ENCODE data around the gene KIRREL2.
"Not testable (repeated sequence)": the region's sequence is repeated elsewhere in the genome, so short reads cannot be mapped to it uniquely, and the experiment has no call there.

KIRREL2 gene

DNA sequence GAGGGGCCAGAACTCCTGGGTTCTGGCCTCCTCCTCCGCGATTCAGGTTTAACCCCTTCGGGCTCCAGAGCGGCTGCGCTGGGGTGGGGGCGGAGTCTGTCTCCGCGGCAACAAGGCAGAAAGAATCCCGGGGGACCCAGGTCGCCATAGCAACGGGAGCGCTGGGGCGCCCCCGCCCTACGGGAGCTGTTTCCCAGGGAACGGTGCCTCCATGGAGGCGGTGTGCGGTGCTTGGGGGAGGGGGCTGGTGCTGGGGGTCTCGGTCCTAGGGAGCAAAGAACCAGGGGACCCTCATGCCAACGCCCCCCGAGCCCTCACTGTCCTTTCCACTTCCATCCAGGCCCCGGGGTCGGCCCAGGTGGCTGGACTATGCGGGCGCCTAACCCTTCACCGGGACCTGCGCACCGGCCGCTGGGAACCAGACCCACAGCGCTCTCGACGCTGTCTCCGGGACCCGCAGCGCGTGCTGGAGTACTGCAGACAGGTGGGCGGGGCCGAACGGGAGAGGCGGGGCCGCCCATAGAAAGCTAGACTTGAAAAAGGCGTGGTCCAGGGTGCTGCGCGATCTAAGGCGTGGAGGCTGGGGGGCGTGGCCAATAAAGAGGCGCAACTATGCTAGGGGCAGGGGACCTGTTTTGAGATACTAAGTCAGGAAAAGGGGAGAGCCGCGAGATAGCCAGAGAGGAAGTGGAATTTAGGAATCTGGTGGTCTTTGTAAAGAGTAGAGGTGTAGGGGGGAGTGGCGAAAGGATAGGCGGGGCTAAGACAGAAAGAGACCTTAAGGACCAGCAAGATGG, 12.8 kb downstream of the KIRREL2 start:
- DNase-seq (ENCODE audit: low spot score) = peak; percentile 70

DNA sequence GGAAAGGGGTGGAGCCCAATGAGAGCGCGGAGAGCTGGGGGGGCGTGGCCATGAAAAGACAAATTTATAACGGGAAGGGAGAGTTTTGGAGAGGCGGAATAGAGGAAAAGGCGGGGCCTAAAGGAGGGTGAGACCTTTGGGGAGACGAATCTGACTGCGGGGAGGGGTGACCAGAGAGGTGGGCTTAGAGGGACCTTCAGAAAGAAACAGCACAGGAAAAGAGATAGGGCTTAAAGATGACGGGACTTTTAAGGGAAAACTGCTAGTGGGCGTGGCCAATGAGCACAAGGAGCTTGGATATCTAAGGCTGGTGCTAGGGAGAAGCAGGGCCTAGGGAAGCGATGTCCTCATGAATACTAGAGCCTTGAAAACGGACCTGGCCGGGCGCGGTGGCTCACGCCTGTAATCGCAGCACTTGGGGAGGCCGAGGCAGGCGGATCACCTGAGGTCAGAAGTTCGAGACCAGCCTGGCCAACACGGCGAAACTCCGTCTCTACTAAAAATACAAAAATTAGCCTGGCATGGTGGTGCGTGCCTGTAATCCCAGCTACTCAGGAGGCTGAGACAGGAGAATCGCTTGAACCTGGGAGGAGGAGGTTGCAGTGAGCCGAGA, 13.5 kb downstream of the KIRREL2 start:
- not testable (repeated sequence) for DNase-seq (ENCODE audit: low spot score)

GRCh38 chr19:35870798-35871197, 14.1 kb downstream of the KIRREL2 start:
- no peak for DNase-seq (ENCODE audit: low spot score)

GRCh38 chr19:35871611-35872010, 14.9 kb downstream of the KIRREL2 start:
- no peak for DNase-seq (ENCODE audit: low spot score)

DNA sequence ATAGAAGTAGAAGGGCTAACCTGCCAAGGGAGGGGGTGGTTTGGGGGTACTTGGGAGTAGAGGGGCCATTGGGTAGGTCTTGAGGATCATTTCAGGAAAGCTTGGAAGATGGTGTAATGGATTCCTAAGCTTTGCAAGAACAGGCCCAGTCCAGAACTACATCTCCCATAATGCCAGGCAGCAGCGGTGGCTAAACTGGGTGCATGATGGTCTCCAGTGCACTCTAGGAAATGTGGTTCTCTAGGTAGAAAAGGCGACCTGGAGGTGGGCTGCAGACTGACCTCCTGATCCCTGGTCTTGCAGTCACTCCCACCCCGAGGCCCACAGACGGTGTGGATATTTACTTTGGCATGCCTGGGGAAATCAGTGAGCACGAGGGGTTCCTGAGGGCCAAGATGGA, 15.5 kb downstream of the KIRREL2 start:
- no peak for DNase-seq (ENCODE audit: low spot score)

- no peak for DNase-seq (ENCODE audit: low spot score)
These were observed 17.8 kb downstream of the KIRREL2 start for GRCh38 chr19:35874392-35874930.

DNA sequence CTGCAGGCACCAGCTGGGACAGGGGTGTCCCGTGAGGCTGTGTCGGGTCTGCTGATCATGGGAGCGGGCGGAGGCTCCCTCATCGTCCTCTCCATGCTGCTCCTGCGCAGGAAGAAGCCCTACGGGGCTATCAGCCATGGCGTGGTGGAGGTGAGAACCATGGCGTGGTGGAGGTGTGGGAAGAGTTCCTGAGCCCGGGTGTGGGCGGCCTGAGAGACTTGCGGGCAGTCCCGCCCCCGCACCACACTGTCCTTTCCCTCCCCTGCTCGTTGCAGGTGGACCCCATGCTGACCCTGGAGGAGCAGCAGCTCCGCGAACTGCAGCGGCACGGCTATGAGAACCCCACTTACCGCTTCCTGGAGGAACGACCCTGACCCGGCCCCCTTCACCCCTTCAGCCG, 22.4 kb downstream of the KIRREL2 start:
- no peak for DNase-seq (ENCODE audit: low spot score)

DNA sequence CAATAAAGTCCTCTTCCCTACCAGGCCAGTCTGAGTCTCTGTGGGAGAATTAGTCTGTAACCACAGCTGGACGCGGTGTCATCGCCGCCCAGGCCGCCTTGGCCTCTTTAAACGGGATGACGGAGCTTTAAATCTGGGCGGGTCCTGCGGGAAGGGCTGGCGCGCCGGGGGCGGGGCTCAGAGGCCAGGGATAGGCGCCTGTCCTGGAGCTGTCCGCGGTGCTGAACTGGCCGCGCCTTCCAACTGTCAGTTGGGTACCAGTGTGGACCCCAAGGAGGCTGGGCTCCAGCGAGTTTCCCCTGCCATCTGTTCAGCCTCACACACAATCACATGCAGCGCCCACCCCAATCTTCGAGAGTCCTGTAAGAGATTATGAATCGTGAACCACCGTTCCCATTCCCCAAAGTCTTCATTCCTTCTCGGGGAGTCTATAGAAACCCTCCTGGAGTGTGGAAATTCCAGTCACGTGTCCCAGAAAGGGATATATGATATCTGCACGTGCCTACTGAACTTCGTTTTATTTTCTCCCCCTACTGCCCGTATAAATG, 23.1 kb downstream of the KIRREL2 start:
- DNase-seq (ENCODE audit: low spot score) = peak; percentile 47

GRCh38 chr19:35882114-35882832, 25.6 kb downstream of the KIRREL2 start:
- DNase-seq (ENCODE audit: low spot score) = peak; percentile 65

DNA sequence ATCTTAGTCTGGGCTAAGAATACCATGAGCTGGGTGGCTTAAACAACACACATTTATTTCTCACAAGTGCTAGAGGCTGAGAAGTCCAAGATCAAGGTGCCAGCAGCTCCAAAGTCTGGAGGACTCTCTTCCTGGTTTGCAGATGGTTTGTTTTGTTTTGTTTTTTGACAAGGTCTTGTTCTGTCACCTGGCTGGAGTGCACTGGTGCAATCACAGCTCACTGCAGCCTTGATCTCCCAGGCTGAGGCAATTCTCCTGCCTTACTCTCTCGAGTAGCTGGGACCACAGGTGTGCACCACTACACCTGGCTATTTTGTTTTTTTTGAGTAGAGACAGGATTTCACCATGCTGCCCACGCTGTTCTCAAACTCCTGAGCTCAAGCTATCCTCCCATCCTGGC, 27.2 kb downstream of the KIRREL2 start:
- no peak for DNase-seq (ENCODE audit: low spot score)

GRCh38 chr19:35885225-35885738, 28.6 kb downstream of the KIRREL2 start:
- DNase-seq (ENCODE audit: low spot score) = no peak

GRCh38 chr19:35885904-35886303, 29.2 kb downstream of the KIRREL2 start:
- DNase-seq (ENCODE audit: low spot score) = no peak

DNA sequence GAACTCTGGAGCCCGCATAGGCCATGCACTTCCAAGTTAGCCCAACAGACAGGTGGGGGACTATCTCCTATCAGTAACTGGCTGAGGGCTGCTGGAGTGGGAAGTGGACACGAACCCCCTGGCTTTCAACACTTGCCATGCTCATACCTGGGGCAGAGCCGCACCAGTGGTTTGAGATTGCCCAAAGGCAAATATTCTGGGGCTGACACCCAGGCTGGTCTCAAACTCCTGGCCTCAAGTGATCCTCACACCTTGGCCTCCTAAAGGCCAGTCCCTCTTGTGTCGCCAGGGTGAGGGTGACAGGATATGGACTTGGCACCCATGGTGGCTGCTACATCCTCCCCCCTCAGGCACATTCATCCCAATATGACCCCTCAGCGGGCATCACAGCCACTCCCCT, 30.5 kb downstream of the KIRREL2 start:
- DNase-seq (ENCODE audit: low spot score) = no peak

DNA sequence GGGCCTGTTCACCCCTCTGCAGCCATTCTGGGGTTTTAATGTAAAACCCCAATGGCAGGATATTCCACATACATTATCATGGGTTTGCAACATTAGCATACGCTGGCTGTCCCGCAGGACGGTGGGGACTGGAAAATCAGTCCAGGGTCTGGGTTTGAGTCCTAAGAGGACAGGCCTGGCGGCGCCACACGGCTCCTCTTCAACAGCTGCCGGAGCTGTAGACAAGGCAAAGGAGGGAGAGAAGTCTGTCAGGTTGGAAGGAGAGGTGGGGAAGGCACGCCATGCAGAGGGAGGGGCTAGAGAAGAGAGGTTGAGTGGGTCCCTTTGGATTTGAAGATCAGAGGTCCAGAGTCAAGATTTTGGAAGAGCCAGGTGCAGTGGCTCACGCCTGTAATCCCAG, 31.7 kb downstream of the KIRREL2 start:
- DNase-seq (ENCODE audit: low spot score) = no peak

GRCh38 chr19:35889370-35890112, 32.8 kb downstream of the KIRREL2 start:
- DNase-seq (ENCODE audit: low spot score) = no peak

GRCh38 chr19:35890113-35890650, 33.5 kb downstream of the KIRREL2 start:
- DNase-seq (ENCODE audit: low spot score) = no peak

DNA sequence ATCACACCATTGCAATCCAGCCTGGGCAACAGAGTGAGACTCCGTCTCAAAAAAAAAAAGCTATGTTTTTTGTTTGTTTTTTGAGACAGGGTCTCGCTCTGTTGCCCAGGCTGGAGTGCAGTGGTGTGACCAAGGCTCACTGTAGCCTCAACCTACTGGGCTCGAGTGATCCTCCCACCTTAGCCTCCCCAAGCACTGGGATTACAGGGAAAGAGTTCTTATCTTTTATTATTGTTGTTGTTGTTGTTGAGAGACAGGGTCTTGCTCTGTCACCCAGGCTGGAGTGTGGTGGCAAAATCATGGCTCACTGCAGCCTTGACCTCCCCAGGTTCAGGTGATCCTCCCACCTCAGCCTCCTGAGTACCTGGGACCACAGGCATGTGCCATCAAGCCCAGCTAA, 35.1 kb downstream of the KIRREL2 start:
- DNase-seq (ENCODE audit: low spot score) = not testable (repeated sequence)

DNA sequence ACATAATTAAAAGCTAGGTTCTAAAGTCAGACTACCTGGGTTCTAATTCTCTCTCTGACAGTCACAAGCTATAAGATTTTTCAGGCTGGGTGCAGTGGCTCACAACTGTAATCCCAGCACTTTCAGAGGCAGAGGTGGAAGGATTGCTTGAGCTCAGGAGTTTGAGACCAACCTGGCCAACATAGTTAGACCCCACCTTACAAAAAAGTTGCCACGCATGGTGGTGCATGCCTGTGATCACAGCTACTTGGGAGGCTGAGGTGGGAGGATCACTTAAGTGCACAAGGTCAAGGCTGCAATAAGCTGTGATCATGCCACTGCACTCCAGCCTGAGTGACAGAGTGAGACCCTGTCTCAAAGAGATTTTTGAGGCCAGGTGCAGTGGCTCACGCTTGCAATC, 37.6 kb downstream of the KIRREL2 start:
- DNase-seq (ENCODE audit: low spot score) = no peak

- no peak for DNase-seq (ENCODE audit: low spot score)
These were observed 39.4 kb downstream of the KIRREL2 start for GRCh38 chr19:35895911-35896642.

DNA sequence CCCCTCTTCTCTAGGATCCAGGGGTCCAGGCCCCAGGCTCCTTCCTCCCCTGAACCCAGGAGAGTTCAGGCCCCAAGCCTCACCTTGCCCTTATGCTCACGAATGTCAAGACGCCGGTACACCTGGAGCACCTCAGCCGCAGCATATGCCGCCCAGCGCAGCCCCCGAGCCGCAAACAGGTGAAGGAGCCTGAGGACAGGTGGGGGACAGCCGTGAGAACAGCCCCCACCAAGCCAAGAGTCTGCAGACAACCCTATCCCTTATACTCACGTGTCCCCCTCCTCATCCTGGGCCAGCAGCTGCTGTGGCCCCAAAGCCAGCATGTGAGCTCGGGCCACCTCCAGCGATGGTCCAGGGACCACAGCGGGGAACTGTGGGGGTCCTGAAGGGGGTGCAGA, 39.9 kb downstream of the KIRREL2 start:
- no peak for DNase-seq (ENCODE audit: low spot score)
